Left renal cortex interstitium (tissue), 4 donors: ENCODE measurements around the gene KLF7. TPM values are rescaled to one million over a fixed set of nuclear protein-coding genes. Genes with fewer than 3 reads are reported as not detected.

Experiments
- DNase-seq, 4 donors: peaks; one replicate each; pipeline ENCODE4 v3.0.0-alpha.2; 2013; ENCODE audit warnings: low read depth in 4 of 4, low spot score in 2 of 4, missing footprints in 1 of 4
- polyA plus RNA-seq, 4 donors: library from polyadenylated mRNA; unstranded; fragments of 120-200 nt; gene quantifications; one replicate each; pipeline ENCODE4 v1.2.1, GENCODE V29; 2013; ENCODE audit not compliant: insufficient read length in 4 of 4

The KLF7 gene
- polyA plus RNA-seq: 10 to 100 TPM; 20.1 to 26.6 (median 21.8) TPM

DNA sequence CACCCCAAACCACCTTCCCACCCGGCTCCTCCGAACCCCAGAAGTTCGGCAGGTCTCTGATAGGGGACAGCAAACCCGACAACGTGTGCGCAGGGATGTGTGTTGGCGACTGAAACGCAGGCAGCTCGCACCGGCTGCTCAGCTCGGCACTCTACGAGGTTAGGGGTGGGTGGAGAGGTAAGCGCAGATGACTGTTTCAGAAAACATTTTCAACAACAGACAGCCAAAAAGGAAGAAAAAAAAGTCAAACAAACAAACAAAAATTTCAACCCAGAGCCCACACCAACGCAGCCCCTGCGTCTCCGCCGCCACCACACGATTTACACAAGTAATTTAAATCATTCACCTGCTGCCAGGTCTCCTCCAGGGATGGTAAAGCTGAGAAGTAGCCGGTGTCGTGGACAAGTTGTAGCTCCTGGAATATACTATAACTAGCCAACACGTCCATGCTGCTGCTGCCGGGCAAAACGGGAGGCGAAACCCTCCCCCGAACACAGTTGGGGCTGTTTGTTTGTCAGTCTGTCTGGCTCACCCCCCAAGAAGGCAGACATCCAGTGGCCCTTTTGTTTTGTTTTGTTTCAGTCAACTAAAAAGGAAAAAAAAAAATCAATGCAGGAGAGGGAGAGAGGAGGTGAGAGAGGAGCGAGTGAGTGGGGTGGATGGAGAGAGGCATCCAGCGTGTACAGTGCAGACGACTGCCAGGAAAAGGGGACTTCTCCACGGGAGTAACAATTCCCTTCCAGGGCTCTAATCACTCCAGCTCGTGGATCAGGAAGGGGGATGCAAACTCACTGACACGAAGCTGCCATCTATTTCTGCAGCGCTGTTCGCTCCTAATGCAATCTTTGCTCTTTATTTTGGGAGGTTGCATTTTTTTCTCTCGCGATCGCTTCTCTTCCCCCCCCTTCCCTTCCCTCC, at the start of gene KLF7:
TSS of gene KLF7 (minus strand) at position 828 of the 918 bp plus-strand sequence. CDS start at position 448, 380 bp downstream.
- peak in 2 of 4 donors; percentile 68 to 71 for DNase-seq

DNA sequence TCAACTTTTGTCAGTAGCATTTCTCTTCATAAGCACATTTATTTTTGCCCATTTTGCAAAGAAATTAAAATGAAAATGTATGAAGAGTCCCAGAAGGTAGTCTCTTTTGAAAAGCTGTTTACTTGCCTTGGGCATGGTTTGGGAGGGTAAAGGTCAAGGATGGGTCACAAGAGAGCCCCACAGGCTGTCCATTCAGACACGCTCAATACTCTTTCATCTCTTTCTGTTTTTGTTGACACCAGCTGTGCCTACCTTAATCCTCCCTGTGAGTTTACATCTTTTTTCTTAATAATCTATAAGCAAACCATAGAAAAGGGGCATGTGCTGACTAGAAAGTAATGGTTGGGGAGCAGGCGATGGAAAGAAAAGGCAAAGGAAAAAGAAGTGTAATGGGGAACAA, 49.6 kb upstream of the KLF7 start:
- DNase-seq: no peak

DNA sequence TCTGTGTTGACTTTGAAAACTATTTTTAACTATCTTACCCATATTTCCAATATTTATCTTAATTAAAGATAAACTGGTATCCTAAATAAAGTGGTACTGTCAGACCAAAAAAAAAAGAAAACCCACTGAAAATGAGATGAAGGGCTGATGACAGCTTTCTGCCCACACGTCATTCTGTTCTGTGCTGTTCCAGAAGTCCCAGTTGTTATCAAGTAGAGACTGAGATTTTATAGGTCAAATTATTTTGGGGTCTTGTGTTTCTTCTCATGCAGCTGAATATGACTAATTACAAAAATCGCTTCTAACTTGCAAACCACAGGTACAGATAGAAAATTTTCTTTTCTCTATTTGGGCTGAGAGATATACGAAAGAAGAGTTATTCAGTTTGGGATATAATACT, 48.7 kb upstream of the KLF7 start:
- DNase-seq: no peak

DNA sequence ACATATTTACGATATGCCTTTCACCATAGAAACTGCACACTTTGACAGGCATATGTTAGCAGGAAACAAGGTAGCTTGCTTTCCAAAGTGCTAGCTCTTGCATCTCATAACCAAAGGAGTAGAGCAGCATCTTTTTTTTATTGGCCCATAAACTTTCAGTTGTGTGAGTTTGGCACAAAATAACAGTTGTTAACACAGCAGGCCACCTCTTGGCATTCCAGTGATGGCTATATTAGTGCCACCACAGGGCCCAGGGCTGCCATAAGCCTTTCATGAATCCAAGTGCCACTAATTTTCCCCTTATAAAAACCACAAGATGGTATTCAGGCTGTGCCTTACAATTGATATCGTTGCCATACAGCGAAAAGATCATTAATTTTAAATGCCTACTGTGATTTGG, 40.3 kb upstream of the KLF7 start:
- no peak for DNase-seq

DNA sequence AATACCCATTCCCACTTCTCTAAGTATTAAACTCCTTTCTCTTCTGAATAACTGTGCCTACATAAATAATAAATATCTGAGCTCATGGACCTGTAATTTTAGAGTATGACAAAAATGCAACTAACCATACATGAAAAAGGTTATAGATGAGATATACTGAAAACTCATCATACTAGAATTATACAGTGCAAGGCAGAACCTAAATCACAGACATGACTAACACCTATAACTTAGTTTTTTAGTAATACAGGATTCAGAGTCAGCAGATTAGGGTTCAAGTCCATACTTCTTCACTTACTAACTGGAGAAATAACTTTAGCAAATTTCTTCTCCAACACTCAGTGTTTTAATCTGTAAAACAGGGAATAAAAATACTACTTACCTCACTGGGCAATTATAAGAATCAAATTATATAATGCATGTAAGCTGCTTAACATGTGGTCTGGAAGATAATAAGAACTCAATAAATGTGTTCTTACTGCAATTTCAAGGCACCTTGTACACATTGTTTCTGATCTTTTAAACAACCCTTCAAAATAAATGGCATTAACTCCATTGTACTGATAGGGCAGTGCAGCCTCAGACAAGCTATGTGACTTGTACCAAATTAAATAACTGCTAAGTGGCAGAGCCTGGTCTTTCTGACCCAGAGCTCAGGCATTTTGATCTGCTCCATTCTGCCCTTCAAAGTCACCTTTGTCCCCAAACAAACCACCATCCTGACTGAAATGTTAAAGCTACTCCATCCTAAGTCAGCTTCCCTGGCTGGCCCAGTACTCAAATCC, 39.6 kb upstream of the KLF7 start:
- no peak for DNase-seq

DNA sequence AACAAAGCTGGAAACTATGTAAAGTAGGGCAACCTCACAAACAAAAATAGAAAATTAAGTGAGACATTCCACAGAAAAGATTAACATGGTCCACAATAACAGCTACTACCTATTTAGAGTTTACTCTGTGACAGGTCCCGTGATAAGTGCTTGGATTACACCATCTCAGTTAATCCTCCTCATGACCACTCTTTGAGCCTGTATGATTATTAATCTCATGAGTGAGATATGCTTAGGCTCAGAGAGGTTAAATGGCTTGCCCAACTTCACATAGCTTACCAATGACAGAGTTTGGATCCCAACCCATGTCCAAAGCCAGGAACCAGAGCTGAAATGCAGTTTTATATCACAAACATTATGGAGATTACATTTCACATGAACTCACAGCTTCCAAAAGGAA, 37.3 kb upstream of the KLF7 start:
- DNase-seq: no peak

DNA sequence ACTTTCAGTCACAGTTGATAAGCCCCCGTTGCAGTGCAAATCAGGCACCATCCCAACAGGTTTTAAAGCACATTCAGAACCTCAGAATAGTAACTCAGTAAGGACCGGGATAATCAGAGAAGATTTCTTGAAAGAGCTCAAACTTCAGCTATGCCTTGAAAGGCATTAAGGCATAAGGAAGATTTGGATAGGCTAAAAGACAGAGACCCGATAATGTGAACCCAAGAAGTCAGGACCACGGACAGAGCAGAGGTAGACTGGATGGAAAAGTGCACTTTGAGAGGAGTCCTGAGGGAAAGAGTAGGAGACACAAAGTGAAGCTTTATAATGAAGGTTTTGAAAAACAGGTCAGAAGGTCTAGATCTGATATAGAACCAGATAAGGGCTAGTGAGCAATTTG, 36.9 kb upstream of the KLF7 start:
- peak in 1 of 4 donors; percentile 77 for DNase-seq

DNA sequence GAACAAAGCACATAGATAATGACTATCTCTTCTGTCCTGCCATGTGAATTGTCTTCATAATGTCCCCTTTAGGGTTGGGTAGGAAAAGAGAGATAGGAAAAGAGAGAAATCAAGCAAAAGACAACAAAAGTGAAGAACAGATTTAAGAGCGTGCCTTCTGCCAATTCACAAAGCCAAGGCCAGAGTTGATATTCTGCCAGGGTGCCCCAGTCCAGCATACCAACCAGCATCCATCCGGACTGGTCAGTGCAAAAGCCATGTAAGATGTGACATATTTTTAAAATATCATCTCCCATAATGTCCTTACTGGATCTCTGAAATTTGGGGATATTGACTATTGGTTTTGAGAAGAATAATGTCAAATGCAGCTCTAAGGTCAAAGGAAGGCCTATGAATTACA, 35.7 kb upstream of the KLF7 start:
- DNase-seq: no peak

DNA sequence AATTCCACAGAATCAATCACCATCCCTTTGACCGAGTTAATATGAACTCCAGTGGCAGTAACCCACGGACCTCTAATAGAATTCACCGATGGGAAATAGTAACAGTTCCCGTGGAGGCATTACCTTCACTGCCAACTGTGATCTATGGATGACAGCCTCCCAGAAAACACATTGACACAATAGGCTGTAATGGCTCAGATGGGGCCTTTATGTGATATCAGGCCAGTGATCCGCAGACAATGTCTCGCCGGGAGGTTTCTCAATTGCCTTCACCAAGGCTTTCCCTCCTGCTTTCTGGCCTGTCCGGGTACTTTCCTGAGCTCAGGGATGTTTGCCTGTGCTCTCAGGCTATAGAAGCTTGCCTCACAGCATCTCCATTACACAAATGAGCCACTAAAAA, 34.4 kb upstream of the KLF7 start:
- no peak for DNase-seq

DNA sequence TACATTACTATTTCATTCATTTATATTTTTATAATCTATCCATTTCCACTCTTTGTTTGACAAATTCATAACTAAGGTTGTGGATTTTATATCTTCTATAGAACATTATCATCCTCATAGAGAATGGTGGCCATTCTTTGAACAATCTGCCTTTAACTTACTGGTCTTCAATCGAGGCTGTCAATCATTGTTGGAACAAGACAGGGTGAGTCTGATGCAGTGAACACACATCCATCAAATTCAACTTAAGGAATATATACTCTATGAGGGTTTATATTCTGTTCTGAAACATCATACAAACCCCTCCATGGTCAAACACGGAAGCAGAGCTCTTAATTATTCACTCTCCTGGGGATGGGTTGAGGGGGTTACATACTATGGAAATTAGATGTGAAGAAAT, 28.3 kb upstream of the KLF7 start:
- no peak for DNase-seq

DNA sequence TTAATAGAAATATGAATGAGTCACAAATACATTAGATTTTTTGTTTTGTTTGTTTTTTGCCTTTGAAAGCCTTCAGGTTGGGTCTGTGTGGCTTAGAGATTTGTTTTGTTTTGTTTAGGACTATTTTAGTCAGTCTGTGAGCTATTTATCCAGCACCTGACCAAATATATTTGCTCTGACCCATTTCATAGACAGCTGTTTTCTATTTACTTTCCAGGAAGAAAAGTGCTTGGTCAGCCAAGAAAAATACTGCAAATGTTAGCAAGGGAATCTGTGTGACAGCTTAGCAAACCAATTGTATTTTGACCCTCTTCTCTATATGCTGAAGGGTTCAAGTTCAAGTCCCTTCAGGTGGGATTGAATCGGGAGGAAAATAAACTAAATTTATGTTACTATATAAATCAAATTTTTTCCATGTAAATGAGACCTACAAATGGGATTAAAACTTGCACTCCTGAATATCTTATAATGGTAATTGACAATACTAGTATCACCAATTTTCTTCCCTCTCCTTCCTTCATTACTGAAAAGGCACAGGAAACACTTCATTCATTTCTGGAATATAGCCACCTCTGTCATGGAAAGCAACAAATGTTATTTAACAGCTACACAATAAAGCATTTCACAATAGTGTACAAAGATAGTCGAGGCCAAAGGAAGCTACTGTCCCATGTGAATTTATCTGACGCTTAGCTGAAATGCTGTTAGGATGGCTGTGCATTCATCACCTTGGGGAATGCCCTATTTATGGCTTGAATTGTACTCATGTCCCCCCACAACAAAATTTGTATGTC, 23.1 kb upstream of the KLF7 start:
- no peak for DNase-seq

DNA sequence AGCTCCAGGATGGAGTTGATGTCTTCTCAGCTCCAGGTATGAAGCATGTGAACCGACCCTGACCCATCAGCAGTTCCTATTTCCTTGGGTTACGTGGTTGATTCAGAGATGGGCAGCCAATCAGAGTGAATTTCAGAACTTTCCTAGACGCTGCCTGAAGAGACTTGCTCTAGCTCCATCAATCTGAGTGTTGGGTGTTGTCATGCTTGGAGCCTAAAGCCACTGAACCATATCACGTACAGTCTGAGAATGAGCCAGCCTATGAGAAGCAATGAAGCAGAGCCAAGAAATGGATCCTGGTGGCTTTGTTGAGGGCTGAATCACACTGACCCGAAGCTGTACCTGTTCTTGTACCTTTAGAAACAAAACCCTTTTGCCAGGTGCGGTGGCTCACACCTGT, 19.6 kb upstream of the KLF7 start:
- DNase-seq: no peak

DNA sequence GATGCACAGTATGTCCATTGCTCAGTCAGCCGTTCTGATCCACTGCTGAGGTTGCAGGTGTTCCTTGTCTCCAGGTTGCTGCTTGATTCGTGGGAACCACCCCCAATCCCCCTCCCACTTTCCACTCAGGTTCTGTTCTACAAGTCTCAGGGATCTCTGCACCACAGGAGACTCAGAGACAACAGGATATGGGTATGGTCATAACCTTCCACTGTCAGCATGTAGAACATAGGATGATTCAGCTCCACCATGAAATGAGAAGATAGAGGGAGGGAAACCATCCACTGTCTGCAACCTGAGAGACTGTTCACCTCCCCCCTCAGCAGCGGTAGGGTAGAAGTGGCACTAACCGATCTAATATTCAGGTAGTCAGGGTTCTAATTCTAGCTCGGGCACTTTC, 19.0 kb upstream of the KLF7 start:
- no peak for DNase-seq

DNA sequence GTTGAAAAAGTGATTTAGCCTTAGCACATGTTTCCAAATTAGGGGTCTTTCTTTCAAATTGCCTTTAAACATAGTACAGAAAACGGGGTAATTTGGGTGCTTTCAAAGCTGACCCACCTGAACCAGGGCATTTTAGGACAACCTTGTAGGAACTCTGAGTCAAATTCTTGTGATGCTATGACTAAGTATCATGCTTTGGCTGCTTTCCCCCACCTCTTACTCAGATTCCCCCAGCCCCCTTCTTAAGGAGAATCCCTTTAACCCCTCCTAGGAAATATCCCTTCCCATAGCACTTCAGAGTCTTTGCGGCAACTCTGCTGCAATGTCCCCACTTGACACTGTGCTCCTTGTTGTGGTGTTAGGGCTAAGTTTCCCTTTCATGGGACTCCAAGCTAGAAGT, 18.6 kb upstream of the KLF7 start:
- DNase-seq: no peak

DNA sequence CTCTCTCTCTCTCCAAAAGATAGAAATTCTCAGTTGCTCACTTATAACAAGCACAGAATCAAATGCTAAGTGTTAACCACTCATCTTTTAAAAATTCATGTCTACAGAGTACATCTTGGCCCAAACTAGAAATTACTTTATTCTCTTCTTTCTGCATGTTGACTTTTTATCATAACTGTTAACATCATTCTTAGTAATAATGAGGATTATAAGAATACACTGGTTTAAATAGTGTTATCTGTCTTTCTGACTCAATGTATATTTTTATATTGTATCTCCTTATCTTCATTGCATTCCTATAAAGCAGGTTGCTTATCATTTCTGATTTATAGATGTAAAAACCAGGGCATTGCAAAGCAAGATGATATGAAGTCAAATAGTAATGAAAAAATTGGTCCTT, 17.8 kb upstream of the KLF7 start:
- no peak for DNase-seq

DNA sequence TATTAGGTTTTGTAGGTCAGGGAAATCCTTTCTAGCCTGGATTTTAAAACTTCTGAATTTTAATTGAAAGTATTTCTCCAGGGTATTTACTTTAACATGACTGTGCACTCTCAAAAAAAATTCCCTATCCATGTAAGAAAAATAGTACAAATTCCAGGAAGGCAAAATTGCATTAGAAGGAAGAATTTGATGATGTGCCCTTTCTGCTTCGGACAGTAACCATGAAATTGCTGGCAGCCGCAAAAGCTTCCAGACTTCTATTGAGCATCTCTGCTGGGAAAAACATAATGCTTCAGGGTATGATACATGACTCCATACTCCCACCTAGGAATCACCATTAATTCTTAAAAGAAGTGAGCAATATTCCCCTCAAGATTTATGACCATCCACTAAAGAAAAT, 17.2 kb upstream of the KLF7 start:
- no peak for DNase-seq

DNA sequence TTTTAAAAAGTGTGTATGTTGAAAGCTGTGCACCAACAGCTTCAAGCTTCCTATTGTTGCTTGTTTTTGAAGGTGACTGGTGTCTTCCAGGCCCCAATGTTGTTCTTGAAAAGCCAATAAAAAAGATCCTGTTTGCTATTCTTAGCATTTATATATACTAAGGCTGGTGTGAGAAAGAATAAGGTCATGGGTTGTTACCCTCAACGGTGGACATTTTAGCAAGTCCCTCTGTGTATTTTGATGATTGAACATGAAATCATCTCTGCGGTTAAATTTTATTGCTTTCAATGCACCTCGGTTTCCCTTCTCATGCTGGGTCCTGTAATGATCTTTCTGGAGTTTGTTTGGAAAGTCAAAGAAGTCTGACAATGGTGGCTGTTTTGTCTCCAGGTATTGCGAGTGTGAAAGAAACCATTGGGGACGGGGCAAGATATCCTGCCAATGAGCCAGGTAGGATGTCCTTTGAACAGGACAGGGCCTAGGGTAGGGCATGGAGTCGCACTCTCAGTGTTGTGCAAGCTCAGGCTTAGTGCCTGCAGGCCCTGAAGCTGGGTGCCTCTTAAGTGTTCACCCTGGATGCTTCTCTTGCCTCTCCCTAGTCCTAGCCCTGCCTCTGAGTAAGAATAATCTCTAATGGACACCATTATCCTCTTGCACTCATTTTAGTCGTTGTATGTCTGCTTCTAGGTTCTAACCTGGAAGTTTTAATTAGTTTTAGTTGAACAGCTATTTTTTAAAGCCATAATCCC, 16.0 kb upstream of the KLF7 start:
- no peak for DNase-seq

DNA sequence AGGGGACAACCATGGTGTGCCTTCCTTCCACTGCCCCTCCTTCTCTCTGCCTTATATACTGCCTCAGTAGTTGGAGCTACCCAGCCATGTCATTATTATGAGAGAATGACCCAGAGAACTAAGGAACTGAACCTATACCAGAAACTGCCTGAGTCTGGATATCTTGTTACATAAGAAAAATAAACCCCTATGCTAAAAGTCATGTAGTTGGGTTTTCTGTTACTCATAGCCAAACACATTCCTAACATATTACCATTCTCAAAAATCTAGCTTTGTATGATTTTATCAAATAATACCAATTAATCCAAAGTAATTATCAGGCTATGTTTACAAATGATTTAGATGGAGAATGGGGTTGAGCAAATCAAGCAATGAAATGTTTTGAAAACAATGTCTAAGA, 15.0 kb upstream of the KLF7 start:
- DNase-seq: no peak

DNA sequence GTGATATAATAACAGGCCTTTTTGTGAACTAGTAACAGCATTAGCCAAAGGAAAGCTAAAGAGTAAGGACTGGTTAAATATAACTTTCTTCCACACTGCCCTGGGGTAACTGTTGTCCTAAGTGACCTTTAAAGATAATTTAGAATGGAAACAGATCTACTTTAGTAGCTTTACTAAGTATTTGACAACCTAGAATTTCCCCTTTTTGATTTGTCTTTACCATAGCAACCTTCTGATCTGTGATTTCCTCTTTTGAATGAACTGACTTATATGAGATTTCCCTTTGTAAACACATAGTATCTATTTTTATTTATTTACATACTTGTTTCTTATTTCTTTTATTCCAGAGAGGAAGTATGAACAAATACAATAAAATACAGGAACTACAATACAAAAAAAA, 10.5 kb upstream of the KLF7 start:
- DNase-seq: no peak

DNA sequence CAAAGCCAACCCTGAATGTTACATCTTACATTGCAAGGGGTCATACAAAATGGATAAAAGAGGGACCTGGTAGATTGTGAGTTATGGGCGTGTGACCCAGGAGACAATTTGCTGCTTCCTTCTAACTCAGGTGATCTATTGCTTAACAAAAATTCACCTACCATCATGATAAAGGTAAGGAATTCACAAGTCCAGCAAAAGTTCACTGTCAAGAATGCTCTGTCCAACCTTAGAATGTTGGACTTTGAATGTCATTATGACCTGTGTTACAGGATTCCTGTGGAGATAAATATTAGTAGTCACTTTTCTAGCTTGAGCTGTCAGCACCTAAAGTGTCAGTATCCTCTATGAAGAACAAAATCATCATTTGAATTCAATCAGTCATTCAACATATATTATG, 7.9 kb upstream of the KLF7 start:
- no peak for DNase-seq
